ENCODE data around the gene CFAP299. TPM values are rescaled to one million over a fixed set of nuclear protein-coding genes. Genes with fewer than 3 reads are reported as not detected.

The CFAP299 gene
- total and polyA plus RNA-seq, 2 donors (not counting 3 experiments of a cell fraction or from before 2014, with no cell fraction given), result not detected

DNA sequence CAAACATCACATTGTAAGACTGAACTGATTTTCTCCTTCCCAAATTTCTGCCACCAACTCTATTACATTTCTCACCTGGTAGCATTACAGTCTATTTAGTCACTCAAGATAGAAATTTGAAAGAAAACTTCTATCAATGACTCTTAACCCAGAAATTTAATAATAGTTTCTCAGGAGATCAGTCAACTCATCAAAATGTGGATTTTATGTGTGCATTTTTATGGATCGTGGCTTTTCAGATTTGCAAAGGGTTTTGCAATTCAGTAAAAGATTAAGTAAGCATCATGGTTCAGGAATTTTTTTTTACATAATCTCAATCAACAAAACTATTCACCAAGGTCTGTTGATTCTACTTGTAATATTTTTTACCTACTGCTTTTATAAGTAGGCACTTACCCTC lies 111.1 kb downstream of the CFAP299 start:
- no peak for DNase-seq (ENCODE audit: low read depth, low spot score)
- H3K4me2 ChIP-seq (ENCODE audit: insufficient read depth, low read length), result no peak overlapping the region
- no peak overlapping the region for H2AFZ ChIP-seq (ENCODE audit: low read depth, low read length)
- H3K27ac ChIP-seq (ENCODE audit: insufficient read depth, low read depth, low read length), result no peak overlapping the region
- ChIA-PET POLR2A (no interaction called here), CTCF (no interaction called here)
- no TSS peak for BruUV-seq (replicated peaks)
- no peaks in the 10 kb centered on the region for H4K20me1 ChIP-seq (replicated peaks; ENCODE audit: control insufficient read depth, extremely low read depth, insufficient read depth, low read length)
- H3K27me3 ChIP-seq (ENCODE audit: control insufficient read depth in 2 of 2, insufficient read depth in 2 of 2, low read length in 2 of 2), result no peaks in the 10 kb centered on the region
- no peaks in the 10 kb centered on the region for H3K9me1 ChIP-seq (replicated peaks; ENCODE audit: control insufficient read depth, extremely low read depth, insufficient read depth, low read length)
- H3K4me1 ChIP-seq (ENCODE audit: control insufficient read depth, extremely low read depth, insufficient read depth, low read length), result no peaks in the 10 kb centered on the region
- H3K9me3 ChIP-seq (replicated peaks; ENCODE audit: control insufficient read depth, insufficient read depth, low read length), result no peaks in the 10 kb centered on the region
- no peaks in the 10 kb centered on the region for H3K79me2 ChIP-seq (ENCODE audit: control insufficient read depth, insufficient read depth, low read length)
- H3K4me3 ChIP-seq (replicated peaks in 1 of 3; ENCODE audit: insufficient read depth in 1 of 3, low read depth in 1 of 3, low read length in 3 of 3), result no peak overlapping the region
- intact Hi-C loops (cut with micrococcal nuclease), result no loop called here
- no peak for FAIRE-seq
- no peak for TF ChIP-seq GATA2 (IDR thresholded peaks at IDR 0.05; ENCODE audit: insufficient read depth, insufficient read length, low read depth, low read length)
- no peak for TF ChIP-seq EZH2 (IDR thresholded peaks at IDR 0.05; ENCODE audit: borderline replicate concordance, low read depth, low read length, severe bottlenecking)
- TF ChIP-seq POLR2AphosphoS5 (IDR thresholded peaks at IDR 0.05; ENCODE audit: insufficient read depth, low read depth, low read length), result no peak
- TF ChIP-seq POLR2A (IDR thresholded peaks at IDR 0.05; ENCODE audit: low read depth, low read length), result no peak
- TF ChIP-seq FOS (IDR thresholded peaks at IDR 0.05; ENCODE audit: borderline replicate concordance, insufficient read depth, low read length), result no peak
- H3K36me3 ChIP-seq (ENCODE audit: control insufficient read depth in 2 of 2, extremely low read depth in 1 of 2, insufficient read depth in 2 of 2, low read length in 2 of 2), result no peaks in the 10 kb centered on the region
- no peak overlapping the region for H3K9ac ChIP-seq (replicated peaks; ENCODE audit: extremely low read depth, insufficient read depth, low read length)
- dilution Hi-C loops (cut with MboI; ENCODE audit: extremely low pct_ligation_motif_present, low sequenced_read_pairs), result no loop called here

DNA sequence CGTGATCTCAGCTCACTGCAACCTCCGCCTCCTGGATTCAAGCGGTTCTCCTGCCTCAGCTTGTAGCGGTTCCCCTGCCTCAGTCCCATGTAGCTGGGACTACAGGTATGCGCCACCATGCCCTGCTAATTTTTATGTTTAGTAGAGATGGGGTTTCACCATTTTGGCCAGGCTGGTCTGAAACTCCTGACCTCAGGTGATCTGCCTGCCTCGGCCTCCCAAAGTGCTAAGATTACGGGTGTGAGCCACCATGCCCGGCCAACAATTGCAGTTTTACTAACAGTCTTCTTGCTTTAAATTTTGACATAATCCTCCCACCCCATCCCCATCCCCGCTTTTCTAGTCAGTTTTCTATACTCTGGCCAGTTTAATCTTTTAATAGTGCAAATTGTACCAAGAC lies 112.0 kb downstream of the CFAP299 start:
- no TSS peak for BruUV-seq (replicated peaks)
- FAIRE-seq (no peak), DNase-seq (ENCODE audit: low read depth, low spot score) (no peak)
- Histone ChIP-seq H3K27me3 (ENCODE audit: control insufficient read depth in 2 of 2, insufficient read depth in 2 of 2, low read length in 2 of 2) (no peaks in the 10 kb centered on the region), H4K20me1 (replicated peaks; ENCODE audit: control insufficient read depth, extremely low read depth, insufficient read depth, low read length) (no peaks in the 10 kb centered on the region), H3K4me2 (ENCODE audit: insufficient read depth, low read length) (no peak overlapping the region), H3K79me2 (ENCODE audit: control insufficient read depth, insufficient read depth, low read length) (no peaks in the 10 kb centered on the region), H3K36me3 (ENCODE audit: control insufficient read depth in 2 of 2, extremely low read depth in 1 of 2, insufficient read depth in 2 of 2, low read length in 2 of 2) (no peaks in the 10 kb centered on the region), H3K9me1 (replicated peaks; ENCODE audit: control insufficient read depth, extremely low read depth, insufficient read depth, low read length) (no peaks in the 10 kb centered on the region), H3K9ac (replicated peaks; ENCODE audit: extremely low read depth, insufficient read depth, low read length) (no peak overlapping the region), H3K27ac (ENCODE audit: insufficient read depth, low read depth, low read length) (no peak overlapping the region), H2AFZ (ENCODE audit: low read depth, low read length) (no peak overlapping the region), H3K4me1 (ENCODE audit: control insufficient read depth, extremely low read depth, insufficient read depth, low read length) (no peaks in the 10 kb centered on the region), H3K9me3 (replicated peaks; ENCODE audit: control insufficient read depth, insufficient read depth, low read length) (no peaks in the 10 kb centered on the region), H3K4me3 (replicated peaks in 1 of 3; ENCODE audit: insufficient read depth in 1 of 3, low read depth in 1 of 3, low read length in 3 of 3) (no peak overlapping the region)
- CTCF ChIA-PET, result no interaction called here
- intact Hi-C loops (cut with micrococcal nuclease), result no loop called here
- POLR2A ChIA-PET, result no interaction called here
- TF ChIP-seq POLR2AphosphoS5 (IDR thresholded peaks at IDR 0.05; ENCODE audit: insufficient read depth, low read depth, low read length), result no peak
- no peak for TF ChIP-seq FOS (IDR thresholded peaks at IDR 0.05; ENCODE audit: borderline replicate concordance, insufficient read depth, low read length)
- TF ChIP-seq, protein P1, sequence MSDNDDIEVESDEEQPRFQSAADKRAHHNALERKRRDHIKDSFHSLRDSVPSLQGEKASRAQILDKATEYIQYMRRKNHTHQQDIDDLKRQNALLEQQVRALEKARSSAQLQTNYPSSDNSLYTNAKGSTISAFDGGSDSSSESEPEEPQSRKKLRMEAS (IDR thresholded peaks at IDR 0.05; ENCODE audit: insufficient read depth, insufficient read length), result no peak
- TF ChIP-seq JUN (IDR thresholded peaks at IDR 0.05; ENCODE audit: borderline replicate concordance, insufficient read depth, insufficient read length, low read depth), result no peak
- no peak for TF ChIP-seq GATA2 (IDR thresholded peaks at IDR 0.05; ENCODE audit: insufficient read depth, insufficient read length, low read depth, low read length)
- TF ChIP-seq POLR2A (IDR thresholded peaks at IDR 0.05; ENCODE audit: low read depth, low read length), result no peak
- TF ChIP-seq EZH2 (IDR thresholded peaks at IDR 0.05; ENCODE audit: borderline replicate concordance, low read depth, low read length, severe bottlenecking), result no peak
- no peak for TF ChIP-seq MYC (IDR thresholded peaks at IDR 0.05; ENCODE audit: low read depth, low read length)
- TF ChIP-seq, protein P2, sequence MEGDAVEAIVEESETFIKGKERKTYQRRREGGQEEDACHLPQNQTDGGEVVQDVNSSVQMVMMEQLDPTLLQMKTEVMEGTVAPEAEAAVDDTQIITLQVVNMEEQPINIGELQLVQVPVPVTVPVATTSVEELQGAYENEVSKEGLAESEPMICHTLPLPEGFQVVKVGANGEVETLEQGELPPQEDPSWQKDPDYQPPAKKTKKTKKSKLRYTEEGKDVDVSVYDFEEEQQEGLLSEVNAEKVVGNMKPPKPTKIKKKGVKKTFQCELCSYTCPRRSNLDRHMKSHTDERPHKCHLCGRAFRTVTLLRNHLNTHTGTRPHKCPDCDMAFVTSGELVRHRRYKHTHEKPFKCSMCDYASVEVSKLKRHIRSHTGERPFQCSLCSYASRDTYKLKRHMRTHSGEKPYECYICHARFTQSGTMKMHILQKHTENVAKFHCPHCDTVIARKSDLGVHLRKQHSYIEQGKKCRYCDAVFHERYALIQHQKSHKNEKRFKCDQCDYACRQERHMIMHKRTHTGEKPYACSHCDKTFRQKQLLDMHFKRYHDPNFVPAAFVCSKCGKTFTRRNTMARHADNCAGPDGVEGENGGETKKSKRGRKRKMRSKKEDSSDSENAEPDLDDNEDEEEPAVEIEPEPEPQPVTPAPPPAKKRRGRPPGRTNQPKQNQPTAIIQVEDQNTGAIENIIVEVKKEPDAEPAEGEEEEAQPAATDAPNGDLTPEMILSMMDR (IDR thresholded peaks at IDR 0.05; ENCODE audit: extremely low read depth in 1 of 2, insufficient read depth in 1 of 2, low read depth in 1 of 2, low read length in 2 of 2), result no peak
- dilution Hi-C loops (cut with MboI; ENCODE audit: extremely low pct_ligation_motif_present, low sequenced_read_pairs), result no loop called here

All from endothelial cell of umbilical vein (primary cell).